D341Med (cell line): ENCODE results near the gene IGFL4.

Source experiments
- DNase-seq: peaks from one replicate; pipeline ENCODE4 v3.0.0; 2012; ENCODE audit warnings: low spot score

Gene IGFL4

DNA sequence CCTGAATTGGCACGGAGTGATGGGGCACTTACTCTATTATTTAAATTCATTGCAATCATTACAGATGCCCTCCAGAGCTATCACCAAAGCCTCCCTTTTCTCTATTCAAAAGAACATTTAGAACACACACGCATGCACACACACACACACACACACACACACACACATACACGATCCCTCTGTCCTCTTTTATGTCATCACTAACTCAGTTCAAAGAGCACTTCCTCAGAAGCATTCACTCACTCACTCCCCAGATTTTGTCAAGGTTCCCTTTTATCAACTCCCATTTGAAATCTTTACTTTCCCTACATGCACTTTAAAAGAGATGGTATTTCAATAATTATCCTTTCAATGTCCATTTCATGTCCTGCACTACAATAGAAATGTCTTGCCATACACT, 22.4 kb upstream of the IGFL4 start:
- no peak for DNase-seq

DNA sequence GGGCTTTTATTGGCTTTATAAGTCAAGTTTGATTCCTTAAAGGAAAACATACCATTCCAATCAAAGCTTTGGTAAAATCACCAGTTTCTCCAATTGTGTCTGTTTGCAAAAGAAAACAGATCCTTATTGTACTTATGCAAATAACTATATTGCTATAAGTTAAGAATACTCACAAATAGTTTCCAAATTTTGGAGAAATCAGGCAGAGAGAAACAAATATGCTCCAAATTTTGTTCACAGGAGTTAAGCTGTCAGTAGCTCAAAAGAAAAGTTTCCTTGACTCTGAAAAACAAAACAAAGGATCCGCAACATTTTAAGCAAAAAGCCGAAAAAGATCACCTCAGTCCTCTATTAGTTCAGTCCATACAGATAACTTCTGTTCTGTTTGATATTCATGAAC, 19.2 kb upstream of the IGFL4 start:
- no peak for DNase-seq

DNA sequence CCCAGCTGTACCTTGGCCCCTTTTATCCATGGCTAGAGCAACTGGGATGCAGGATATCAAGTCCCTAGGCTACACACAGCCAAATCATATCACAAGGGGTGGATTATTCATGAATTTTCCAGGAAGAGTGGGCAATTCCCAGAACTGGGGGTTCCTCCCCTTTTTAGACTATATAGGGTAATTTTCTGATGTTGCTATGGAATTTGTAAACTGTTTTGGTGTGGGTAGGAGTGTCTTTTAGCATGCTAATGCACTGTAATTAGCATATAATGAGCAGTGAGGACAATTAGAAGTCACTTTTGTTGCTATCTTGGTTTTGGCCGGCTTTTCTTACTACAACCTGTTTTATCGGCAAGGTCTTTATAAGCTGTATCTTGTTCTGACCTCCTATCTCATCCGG, 18.0 kb upstream of the IGFL4 start:
- no peak for DNase-seq

DNA sequence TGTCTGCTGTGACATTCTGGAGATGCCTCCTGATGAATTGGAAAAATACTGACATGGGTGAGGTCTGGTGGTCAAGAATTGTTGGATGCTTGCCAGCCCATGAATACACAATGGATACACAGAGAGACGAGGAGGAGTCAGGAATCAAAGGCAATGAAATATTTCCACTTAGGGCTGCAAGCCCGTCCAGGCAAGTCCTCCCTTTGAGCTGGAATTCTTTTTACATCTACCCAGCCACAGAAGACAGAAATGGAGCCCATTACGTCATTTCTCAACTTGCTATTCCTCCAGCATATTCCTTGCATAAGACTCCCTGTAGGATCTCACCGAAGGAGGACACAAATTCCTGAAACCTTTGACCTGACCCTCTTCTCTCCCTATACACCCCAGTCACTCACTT, 15.7 kb upstream of the IGFL4 start:
- DNase-seq = no peak

DNA sequence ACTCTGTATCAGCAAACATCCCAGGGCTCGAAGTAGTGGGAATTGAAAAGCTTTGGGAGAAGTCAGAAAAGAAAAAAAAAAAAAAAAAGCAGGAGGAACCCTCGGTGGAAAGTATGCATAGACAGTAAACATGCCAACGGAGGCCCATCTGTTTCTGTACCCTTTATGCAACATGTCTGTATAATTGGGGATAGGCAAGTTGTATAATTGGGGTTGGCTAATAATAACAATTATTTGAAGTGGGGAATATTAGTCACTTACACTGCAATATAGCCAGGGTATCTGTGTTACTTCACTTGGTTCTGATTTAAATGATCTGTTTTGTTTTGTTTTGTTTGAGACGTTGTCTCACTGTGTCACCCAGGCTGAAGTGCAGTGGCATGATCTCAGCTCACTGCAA, 12.1 kb upstream of the IGFL4 start:
- no peak for DNase-seq

DNA sequence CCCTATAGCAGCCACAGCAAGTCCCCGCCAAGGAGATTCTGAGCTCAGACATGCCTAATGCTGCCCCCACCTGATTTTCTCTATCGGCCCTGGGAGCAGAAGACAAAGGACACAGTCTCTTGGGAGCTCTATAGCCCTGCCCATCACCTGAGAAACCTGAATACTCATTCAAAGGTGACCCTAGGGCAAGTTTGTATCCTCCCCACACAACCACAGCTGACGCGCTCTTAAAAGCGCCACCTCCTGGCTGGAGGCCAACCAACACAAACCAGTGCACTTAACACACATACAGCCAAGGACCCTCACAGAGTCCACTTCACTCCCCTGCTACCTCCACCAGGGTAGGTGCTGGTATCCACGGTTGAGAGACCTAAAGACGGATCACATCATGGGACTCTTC, 8.8 kb upstream of the IGFL4 start:
- no peak for DNase-seq

DNA sequence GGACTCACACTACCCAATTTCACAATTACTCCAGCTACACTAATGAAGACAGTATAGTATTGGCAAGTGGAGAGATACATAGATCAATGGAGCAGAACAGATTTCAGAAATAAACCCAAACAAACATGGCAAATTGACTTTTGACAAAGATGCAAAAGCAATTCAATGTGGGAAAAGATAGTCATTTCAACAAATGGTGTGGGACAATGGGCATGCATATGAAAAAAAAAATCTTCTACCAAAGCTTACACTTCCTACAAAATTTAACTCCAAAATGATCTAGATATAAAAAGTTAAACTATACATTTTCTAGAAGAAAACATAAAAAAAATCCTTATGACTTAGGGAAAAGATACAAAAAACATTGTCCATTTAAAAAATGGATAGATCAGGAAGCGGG, 2.7 kb upstream of the IGFL4 start:
- DNase-seq = no peak

DNA sequence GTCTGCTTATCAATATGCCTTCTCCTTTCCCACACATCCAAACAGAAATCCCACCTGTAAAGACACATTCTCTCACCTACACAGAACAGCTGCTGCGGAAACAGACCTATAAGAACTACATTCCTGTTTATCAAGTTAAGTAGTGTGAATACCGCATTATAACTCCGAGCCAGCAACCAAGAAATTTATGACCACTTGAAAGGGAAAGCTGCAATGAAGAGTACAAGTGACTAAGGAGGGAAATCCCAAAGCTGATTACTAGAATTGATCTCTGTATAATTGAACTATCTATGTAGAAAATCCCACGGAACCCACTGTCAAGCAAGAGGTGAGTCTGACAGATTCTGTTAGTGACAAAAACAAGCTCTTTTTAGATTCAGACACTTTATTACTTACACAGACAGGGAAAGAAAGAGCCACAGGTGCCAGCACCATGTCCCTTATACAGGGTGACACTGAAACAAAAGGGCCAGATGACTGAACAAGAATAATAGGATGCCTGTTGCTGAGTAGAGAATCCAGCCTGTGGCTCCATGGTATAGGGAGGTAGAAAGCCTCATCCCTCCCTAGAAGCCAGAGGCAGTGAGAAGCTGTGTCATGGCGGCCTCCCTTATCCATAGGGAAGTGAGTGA, 1.6 kb upstream of the IGFL4 start:
- DNase-seq = no peak

DNA sequence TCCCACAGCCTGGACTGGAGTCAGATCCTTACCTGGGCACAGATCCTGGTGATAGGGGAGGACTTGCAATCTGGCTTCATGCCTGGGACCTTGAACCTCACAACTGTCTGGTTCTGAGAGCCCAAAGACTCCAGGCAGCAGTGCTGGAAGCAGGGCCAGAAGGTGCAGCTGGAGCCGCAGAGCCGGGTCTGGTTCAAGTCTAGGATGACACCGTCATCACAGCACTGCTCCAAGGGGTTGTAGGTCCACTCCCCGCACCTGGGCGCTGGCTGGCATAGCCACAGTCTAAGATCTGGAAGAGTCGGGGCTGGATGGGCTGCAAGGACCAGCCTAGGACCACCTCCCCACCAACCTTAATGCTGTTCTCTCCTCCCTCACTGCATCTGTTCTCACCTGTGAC, 677 bp downstream of the IGFL4 start:
- DNase-seq = no peak

DNA sequence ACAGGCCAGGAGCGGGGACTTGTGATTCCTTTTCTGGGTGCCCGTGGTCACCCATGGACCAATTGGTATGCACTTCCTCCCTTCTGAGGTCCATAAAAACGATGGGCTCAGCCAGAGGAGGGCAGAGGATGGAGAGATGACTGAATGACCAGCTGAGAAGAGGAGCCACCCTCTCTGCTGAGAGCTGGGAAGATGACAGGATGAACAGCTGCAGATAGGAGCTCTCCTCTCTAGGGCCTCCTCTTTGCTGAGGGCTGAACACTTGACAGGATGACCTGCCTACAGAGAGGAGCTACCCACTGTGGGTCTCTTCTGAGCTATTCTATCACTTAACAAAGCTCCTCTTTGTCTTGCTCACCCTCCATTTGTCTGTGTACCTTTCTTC, 4.1 kb downstream of the IGFL4 start:
- no peak for DNase-seq

DNA sequence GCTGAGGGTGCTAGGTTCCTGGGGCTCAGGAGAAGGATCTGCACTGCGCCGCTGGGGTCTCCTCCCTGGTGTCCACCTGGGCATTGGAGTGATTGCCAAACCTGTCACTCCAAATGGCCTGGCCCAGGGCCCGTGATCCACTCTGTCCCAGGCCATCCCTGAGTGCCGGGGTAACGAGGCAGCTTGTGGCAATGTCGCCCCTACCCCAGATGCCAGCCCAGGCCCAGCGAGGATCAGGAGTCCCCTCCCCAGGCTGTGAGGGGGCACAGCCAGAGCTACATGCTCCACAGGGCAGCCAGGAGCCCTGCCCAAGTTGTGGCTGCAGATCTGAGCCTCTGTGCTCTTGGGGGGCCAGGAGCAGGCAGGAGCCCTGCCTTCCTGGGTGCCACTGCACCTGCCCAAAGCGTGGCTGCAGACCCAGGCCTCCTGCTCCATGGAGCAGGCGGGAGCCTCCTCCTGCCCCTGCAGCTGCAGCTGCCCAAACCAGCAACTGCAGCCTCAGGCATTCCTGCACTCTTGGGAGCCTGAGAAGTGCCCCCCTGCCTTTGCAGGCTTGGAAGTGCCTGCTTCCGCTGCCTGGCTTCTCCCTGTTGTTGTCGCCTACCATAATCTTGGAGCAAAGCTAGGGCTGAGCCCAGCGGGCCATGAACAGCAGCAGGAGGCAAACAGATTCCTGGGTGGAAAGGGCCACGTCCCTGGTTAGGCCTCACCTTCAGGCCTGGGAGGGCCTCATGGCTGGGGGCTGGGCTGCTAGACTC, 4.6 kb downstream of the IGFL4 start:
- DNase-seq = no peak

DNA sequence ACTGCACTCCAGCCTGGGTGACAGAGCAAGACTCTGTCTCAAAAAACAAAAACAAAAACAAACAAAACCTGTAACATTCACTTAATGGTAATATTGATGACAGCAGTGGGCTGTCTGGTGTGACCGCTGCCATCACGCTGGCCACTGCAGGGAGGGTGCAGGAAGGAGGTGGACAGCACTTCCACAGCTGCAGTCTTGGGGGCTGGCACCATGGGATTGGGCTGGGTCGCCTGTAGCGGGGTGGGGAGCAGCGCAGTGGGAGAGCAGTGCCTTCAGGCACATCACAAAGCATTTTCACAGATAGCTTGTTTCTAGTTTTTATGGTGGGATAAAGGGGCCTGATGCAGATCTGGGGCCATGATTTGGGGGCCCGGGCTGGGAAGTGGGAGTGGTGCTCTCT, 5.3 kb downstream of the IGFL4 start:
- no peak for DNase-seq

DNA sequence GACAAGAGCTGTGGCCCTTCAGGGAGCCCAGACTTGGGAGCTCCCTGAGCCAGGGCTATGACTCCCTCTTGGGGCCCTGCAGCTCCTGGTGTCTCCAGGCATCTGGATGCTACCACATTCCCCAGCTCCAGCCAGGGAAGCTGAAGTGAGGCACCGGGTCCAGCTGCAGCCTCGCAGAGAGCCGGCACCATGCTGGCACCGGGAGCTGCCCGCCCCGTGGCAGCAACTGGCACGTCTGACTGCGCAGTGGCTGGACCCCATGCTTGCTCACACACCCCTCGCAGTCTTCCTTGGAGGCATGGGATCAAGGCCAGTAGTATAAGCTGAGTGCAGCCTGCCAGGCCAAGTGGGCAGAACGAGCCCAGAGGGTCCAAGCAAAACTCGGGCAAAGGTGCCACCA, 7.4 kb downstream of the IGFL4 start:
- no peak for DNase-seq

DNA sequence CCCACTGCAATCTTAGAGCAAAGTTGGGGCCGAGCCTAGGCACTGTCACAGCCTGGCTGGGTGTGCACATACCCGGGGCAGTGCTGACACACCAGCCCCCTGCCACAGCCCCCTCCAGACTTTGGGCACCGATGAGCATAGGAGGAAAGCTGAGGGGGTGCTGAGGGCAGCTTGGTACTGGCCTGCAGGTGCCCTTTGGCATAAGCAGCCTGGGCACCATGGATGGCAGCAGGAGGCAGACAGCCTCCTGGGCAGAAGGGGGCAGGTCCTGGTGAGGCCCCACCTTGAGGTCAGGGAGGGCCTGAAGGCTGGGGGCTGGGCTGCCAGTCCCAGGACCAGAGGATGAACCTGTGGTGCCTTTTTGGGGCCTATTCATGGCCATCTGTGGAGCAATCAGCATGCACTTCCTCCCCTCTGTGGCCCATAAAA, 8.2 kb downstream of the IGFL4 start:
- no peak for DNase-seq

DNA sequence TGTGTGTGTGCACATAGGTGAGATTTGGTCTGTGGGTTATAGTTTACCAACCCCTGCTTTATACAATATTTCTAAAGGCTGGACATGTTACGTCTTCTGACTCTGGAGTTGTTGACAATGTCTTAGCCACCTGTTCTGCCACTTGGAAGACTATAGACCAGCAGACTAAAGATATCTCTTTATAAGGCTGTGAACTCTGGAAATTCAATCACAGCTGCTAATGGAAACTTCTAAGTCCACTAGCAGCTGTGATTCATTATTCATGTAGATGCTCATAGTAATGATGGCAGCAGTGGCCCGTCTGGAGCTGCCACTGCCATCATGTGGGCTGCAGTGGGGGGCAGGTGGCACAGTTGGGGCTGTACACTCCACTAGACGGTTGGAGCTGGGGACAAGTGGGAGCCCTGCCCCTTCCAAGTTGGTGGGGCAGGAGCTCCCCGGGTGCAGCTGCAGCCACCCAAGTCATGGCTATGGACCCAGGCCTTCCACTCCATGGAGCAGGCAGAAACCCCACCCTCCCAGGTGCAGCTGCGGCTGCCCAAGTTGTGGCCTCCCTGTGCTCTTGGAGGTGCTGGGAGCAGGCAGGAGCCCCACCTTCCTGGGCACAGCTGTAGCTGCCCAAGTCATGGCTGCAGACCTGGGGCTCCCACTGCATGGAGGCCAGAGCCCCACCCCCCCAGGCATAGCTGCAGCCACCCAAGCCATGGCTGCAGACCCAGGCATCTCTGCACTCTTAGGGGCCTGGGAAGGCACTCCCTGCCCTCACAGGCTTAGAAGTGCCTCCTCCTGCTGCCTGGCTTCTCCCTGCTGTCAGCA, 8.8 kb downstream of the IGFL4 start:
- DNase-seq = no peak

DNA sequence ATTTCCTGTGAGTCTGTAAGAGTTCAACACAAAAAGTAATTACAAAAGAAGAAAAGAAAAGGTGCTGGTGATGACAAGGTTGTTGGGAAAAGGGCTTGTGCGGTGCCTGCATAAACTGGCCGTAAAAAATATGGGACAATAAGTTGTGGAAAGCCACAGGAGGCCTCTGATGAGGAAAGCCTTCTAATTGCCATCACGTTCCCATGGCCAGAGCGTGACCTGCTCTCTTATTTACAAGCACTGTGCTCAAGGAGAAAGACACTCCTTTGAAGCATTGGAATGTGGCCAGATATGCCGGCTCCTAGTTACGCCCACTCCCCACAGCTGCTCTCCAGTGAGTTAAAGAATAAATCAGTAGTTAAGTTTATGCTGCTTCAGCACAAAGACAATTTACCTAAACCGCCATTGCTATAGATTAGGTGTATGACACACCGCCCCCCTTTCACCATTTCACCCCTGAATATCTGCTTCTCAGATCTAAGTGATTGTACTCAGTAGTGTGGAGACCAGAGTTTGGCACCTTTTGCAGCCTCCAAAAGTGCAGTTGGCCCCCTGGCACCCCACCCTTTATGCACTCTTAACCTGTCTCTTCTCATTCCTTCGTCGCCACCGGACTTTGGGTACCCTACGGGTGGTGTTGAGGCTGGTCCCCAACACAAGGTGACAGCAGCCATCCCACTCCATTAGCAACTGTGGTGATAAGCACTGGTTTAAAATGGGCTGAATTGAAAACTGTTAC, 9.8 kb downstream of the IGFL4 start:
- no peak for DNase-seq

DNA sequence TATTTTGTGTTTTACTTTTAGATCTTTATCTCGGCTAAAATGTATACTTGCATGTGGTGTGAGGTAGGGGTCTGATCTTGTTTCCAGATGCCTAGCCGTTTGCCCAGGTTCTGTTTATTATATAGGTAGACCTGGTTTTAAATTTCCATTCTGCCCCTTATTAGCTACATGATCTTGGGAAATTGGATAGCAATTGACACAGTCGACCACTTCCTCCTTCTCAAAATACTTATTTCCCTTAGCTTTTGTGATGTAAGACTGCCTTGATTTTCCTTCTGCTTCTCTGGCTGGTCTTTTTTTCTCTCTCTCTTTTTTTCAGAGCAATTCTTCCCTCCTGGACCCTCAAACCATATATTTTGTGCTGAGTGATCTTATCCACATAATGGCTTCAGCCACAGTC, 15.0 kb downstream of the IGFL4 start:
- DNase-seq = no peak

DNA sequence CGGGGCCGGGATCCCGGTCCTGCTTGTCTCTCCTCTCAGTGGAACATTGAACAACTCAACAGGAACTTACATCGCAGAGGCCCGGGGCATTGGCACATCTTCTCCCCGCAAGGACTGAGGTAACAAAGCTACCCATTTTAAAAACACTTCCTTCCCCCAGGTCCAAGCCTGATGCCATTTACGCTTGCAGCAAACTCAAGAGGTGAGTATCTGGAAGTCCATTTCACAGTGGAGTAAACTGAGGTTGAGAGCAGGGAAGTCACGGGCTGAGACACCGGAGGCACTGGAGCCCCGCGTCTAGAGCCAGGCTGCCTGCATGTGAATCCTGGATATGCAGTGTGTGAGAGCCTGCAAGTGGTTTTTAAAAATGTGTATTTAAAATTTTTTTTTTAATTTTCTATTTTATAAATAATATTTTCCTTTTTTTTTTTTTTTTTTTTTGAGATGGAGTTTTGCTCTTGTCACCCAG, 17.5 kb downstream of the IGFL4 start:
- DNase-seq = no peak

DNA sequence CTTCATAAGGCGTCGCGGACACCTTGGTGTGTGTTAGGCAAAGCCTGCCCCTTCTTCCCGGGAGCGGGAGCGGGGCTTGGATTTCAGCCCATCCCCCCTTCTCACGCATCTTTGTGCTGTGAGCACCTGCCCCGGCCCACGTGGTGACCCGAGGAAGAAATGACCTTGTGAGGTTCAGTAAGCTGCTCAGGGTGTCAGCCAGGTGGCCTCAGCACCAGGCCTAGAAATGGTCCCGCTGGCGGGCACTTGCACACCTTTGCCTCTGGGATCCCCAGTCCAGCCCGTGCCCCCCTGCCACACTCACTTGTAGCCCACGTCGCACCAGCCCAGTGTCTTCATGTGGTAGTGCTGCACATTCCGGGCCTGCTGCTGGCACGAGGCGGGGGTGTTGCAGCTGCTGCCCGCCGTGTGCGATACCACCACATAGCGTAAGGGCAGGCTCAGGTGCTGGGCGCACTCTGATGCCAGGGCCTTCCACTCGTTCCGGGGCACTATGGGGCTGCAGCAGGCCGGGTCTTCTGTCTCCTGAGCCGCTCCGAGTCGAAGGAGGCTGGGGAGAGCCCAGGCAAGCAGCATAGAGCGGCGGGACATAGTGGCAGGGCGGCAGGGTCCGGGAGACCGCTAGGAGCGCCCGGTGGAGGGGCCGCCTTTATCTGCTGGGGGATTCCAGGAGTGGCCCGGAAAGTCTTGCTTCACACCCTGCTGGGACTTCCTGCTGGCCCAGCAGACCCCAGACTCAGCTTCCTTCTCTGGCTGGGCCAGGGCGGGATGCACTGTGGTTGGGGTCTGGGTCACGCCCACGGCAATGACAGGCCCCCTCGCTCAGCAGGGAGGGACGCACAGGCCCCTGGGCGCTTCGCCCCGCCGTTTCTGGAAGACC, 18.1 kb downstream of the IGFL4 start, which contains the start of gene PGLYRP1:
Gene PGLYRP1, minus strand, starts transcription at position 623 of the 880 bp plus-strand sequence. Its CDS starts 32 bp downstream, at position 591.
- no peak for DNase-seq

DNA sequence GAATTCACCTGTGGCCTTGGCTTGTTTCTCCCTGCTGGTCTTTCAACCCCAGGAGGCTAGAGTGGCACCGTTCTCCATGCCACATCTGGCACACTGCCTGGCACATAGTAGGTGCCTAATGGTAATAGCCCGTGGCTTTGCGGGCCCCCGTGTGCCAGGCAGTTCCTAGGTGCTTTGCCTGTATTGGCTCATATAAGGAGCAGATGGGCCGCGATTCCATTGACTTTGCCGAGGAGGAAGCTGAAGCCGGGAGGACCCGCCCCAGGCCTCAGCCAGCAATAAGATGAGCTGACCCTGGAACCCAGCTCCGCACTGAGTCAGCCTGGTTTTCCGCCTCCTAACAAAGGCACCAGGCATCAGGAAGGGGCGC, 18.8 kb downstream of the IGFL4 start:
- no peak for DNase-seq

DNA sequence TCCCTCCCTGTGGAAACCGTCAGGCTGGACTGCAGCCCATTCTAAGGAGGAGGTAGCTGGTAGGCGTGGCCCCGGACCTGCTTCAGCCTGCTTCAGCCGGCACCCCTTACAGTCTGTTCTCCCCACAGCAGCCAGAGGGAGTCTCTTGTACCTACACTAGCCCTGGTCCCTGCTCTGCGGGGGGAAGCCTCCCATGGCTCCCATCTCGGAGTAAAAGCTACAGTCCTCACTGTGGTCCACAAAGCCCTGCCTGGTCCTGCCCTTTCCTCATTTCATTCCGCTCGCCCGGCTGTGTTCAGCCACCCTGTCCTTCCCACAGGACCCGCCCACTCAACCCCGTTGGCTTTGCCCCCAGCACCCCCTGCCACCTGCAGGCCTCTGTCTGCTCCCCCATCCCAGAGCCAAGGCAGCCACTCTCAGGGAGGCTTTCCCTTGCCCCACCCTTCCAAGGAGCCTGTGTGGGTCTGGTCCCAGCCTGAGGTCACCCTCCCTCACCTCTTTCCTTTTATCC, 19.2 kb downstream of the IGFL4 start:
- no peak for DNase-seq
